ENCODE data around the gene TRPM8.

DNA sequence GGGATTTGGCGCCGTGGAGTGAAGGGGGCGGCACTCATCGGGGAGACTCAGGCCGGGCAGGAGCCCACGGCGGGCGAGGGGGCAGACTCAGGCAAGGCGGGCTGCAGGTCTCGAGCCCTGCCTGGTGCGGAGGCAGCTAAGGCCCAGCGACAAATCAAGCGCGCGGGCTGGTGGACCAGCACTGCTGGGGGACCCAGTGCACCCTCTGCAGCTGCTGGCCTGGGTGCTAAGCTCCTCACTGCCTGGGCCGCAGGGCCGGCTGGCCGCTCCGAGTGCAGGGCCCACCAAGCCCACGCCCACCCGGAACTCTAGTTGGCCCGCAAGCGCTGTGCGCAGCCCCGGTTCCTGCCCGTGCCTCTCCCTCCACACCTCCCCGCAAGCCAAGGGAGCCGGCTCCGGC lies 107.1 kb downstream of the TRPM8 start:
- TF ChIP-seq, protein P1, sequence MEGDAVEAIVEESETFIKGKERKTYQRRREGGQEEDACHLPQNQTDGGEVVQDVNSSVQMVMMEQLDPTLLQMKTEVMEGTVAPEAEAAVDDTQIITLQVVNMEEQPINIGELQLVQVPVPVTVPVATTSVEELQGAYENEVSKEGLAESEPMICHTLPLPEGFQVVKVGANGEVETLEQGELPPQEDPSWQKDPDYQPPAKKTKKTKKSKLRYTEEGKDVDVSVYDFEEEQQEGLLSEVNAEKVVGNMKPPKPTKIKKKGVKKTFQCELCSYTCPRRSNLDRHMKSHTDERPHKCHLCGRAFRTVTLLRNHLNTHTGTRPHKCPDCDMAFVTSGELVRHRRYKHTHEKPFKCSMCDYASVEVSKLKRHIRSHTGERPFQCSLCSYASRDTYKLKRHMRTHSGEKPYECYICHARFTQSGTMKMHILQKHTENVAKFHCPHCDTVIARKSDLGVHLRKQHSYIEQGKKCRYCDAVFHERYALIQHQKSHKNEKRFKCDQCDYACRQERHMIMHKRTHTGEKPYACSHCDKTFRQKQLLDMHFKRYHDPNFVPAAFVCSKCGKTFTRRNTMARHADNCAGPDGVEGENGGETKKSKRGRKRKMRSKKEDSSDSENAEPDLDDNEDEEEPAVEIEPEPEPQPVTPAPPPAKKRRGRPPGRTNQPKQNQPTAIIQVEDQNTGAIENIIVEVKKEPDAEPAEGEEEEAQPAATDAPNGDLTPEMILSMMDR (IDR thresholded peaks at IDR 0.05), result no peak
- no peak for TF ChIP-seq POLR2A (IDR thresholded peaks at IDR 0.05)

All from prostate gland (tissue), 2 donors.